Activated CD4-positive, alpha-beta T cell treated with anti-CD3 and anti-CD28 coated beads for 36 hours (primary cell): ENCODE measurements around the gene NF2. TPM values are rescaled to one million over a fixed set of nuclear protein-coding genes. Genes with fewer than 3 reads are reported as not detected.

ENCODE experiments used
- ATAC-seq: fragments of 200-7000 bp; cut with Tn5 transposase; one replicate; pipeline ENCODE4 v1.10.0; 2021; ENCODE audit warnings: mild to moderate bottlenecking, moderate library complexity
- CTCF ChIA-PET: fragments of 350-600 bp; sonication (Branson Sonifier 250); formaldehyde crosslinking; loops from one replicate; lab custom pipeline; 2021; ENCODE audit warnings: antibody characterized with exemption; lab: Charles Lee
- POLR2A ChIA-PET: fragments of 350-600 bp; sonication (Branson Sonifier 250); formaldehyde crosslinking; loops from one replicate; lab custom pipeline; 2021; ENCODE audit warnings: antibody characterized with exemption, inconsistent platforms; lab: Charles Lee
- DNase-seq: peaks from one replicate; pipeline ENCODE4 v3.0.0-alpha.2; 2020
- H3K27ac Mint-ChIP-seq: one replicate; pipeline ENCODE4 v1.8.0; 2021; ENCODE audit warnings: mixed read lengths
- H3K27me3 Mint-ChIP-seq: one replicate; pipeline ENCODE4 v1.8.0; 2021; ENCODE audit warnings: mixed read lengths
- H3K36me3 Mint-ChIP-seq: one replicate; pipeline ENCODE4 v1.8.0; 2021; ENCODE audit warnings: low read depth, mixed read lengths
- H3K4me1 Mint-ChIP-seq: one replicate; pipeline ENCODE4 v1.8.0; 2021; ENCODE audit warnings: mixed read lengths
- H3K4me3 Mint-ChIP-seq: one replicate; pipeline ENCODE4 v1.8.0; 2021; ENCODE audit warnings: mild to moderate bottlenecking, moderate library complexity, mixed read lengths
- H3K9me3 Mint-ChIP-seq: one replicate; pipeline ENCODE4 v1.8.0; 2021; ENCODE audit warnings: low read depth, mixed read lengths
- intact Hi-C, 2 experiments: fragments of 100-400 bp; cut with DNase I in 1 of 2; cut with micrococcal nuclease in 1 of 2; formaldehyde crosslinking; loops; one replicate each; pipeline versions ENCODE4 v1.14.2 to v1.15.1; 2022 to 2024; cut with DNase I, micrococcal nuclease
- total RNA-seq, 2 experiments: library from RNA; stranded (reverse); gene quantifications; one replicate each; pipeline ENCODE4 v1.2.3, GENCODE V29; 2021

Gene NF2
- total RNA-seq, 2 experiments from 2014 or later, result 40.2 to 43.1 TPM

GRCh38 chr22:29715240-29715639 lies 111.8 kb downstream of the NF2 start:
- H3K4me3 Mint-ChIP-seq, result no peak overlapping the region
- no peaks in the 10 kb centered on the region for H3K36me3 Mint-ChIP-seq
- ATAC-seq (no peak), DNase-seq (no peak)
- H3K9me3 Mint-ChIP-seq, result no peaks in the 10 kb centered on the region
- no peaks in the 10 kb centered on the region for H3K4me1 Mint-ChIP-seq
- POLR2A ChIA-PET, result no interaction called here
- CTCF ChIA-PET, result interaction anchor here (0.7 to 0.9 kb wide), 2 partner anchors 353 to 373 kb away, joined by 3 read pairs; no protein-coding TSS in a partner anchor
- no peak overlapping the region for H3K27ac Mint-ChIP-seq
- H3K27me3 Mint-ChIP-seq, result peaks cover 26% of the 10 kb centered on the region
- intact Hi-C loops, result no loop called here

- Mint-ChIP-seq H3K9me3 (no peaks in the 10 kb centered on the region), H3K27ac (no peak overlapping the region), H3K27me3 (peaks cover 26% of the 10 kb centered on the region), H3K4me3 (no peak overlapping the region), H3K36me3 (no peaks in the 10 kb centered on the region), H3K4me1 (no peaks in the 10 kb centered on the region)
- ChIA-PET CTCF (interaction anchor here (0.7 to 1.1 kb wide), 3 partner anchors 14 to 373 kb away, joined by 3 to 7 read pairs (median 3); no protein-coding TSS in a partner anchor), POLR2A (no interaction called here)
- DNase-seq (no peak), ATAC-seq (no peak)
- intact Hi-C loops, result no loop called here
Observed at GRCh38 chr22:29715705-29716104, 112.3 kb downstream of the NF2 start.

GRCh38 chr22:29716814-29717545 lies 113.5 kb downstream of the NF2 start:
- intact Hi-C loops, result no loop called here
- Mint-ChIP-seq H3K4me1 (no peaks in the 10 kb centered on the region), H3K36me3 (no peaks in the 10 kb centered on the region), H3K27ac (no peak overlapping the region), H3K9me3 (no peaks in the 10 kb centered on the region), H3K27me3 (peaks cover 30% of the 10 kb centered on the region), H3K4me3 (no peak overlapping the region)
- DNase-seq (peak; percentile 61), ATAC-seq (no peak)
- ChIA-PET POLR2A (no interaction called here), CTCF (interaction anchor here (0.6 to 2.9 kb wide), 2 partner anchors 288 to 301 kb away, joined by 3 to 7 read pairs; no protein-coding TSS in a partner anchor)

- no peak overlapping the region for H3K4me3 Mint-ChIP-seq
- H3K4me1 Mint-ChIP-seq, result no peaks in the 10 kb centered on the region
- intact Hi-C loops, result no loop called here
- ATAC-seq, result no peak
- ChIA-PET POLR2A (no interaction called here), CTCF (interaction anchor here (0.6 to 2.9 kb wide), 2 partner anchors 287 to 302 kb away, joined by 3 to 7 read pairs; no protein-coding TSS in a partner anchor)
- H3K27ac Mint-ChIP-seq, result no peak overlapping the region
- H3K27me3 Mint-ChIP-seq, result peaks cover 30% of the 10 kb centered on the region
- no peaks in the 10 kb centered on the region for H3K9me3 Mint-ChIP-seq
- no peak for DNase-seq
- no peaks in the 10 kb centered on the region for H3K36me3 Mint-ChIP-seq
Observed at GRCh38 chr22:29717789-29718188, 114.4 kb downstream of the NF2 start.

- Mint-ChIP-seq H3K27me3 (peaks cover 30% of the 10 kb centered on the region), H3K9me3 (no peaks in the 10 kb centered on the region), H3K27ac (no peak overlapping the region), H3K36me3 (no peaks in the 10 kb centered on the region), H3K4me3 (no peak overlapping the region), H3K4me1 (no peaks in the 10 kb centered on the region)
- no peak for DNase-seq
- intact Hi-C loops, result no loop called here
- ATAC-seq, result no peak
- ChIA-PET CTCF (interaction anchor here (0.7 to 2.9 kb wide), 4 partner anchors 83 to 286 kb away, joined by 3 to 7 read pairs (median 3); no protein-coding TSS in a partner anchor), POLR2A (no interaction called here)
Observed at GRCh38 chr22:29718949-29719898, 115.8 kb downstream of the NF2 start.

- Mint-ChIP-seq H3K9me3 (no peaks in the 10 kb centered on the region), H3K4me1 (no peaks in the 10 kb centered on the region), H3K27me3 (peaks cover 30% of the 10 kb centered on the region), H3K27ac (no peak within 1 kb of the TSS), H3K36me3 (no peaks in the 10 kb centered on the region), H3K4me3 (no peak within 1 kb of the TSS)
- ChIA-PET POLR2A (no interaction called here), CTCF (no interaction called here)
- intact Hi-C loops, result loop anchor here (10.0 kb wide), 2 partner anchors 285 to 365 kb away; partner anchors contain the start of gene HORMAD2 (in 1 of the 2)
- DNase-seq (peak; percentile 23), ATAC-seq (peak; percentile 50)
Observed at GRCh38 chr22:29719899-29720645, 116.6 kb downstream of the NF2 start, which contains the start of gene CABP7. Gene CABP7, plus strand, starts transcription at chr22:29720003. Its CDS starts 422 bp downstream, at chr22:29720425.

- H3K4me1 Mint-ChIP-seq, result no peaks in the 10 kb centered on the region
- DNase-seq (no peak), ATAC-seq (no peak)
- H3K4me3 Mint-ChIP-seq, result no peak overlapping the region
- ChIA-PET POLR2A (no interaction called here), CTCF (no interaction called here)
- no peaks in the 10 kb centered on the region for H3K9me3 Mint-ChIP-seq
- H3K27ac Mint-ChIP-seq, result no peak overlapping the region
- no peaks in the 10 kb centered on the region for H3K36me3 Mint-ChIP-seq
- intact Hi-C loops, result loop anchor here (10.0 kb wide), 2 partner anchors 284 to 364 kb away; partner anchors contain the start of gene HORMAD2 (in 1 of the 2)
- peaks cover 30% of the 10 kb centered on the region for H3K27me3 Mint-ChIP-seq
Observed at GRCh38 chr22:29720811-29721323, 117.4 kb downstream of the NF2 start.

- ATAC-seq, result no peak
- DNase-seq, result no peak
- POLR2A ChIA-PET, result no interaction called here
- Mint-ChIP-seq H3K9me3 (no peaks in the 10 kb centered on the region), H3K4me3 (no peak overlapping the region), H3K27ac (no peak overlapping the region), H3K36me3 (no peaks in the 10 kb centered on the region), H3K27me3 (peaks cover 23% of the 10 kb centered on the region), H3K4me1 (no peaks in the 10 kb centered on the region)
- intact Hi-C loops, result loop anchor here (10.0 kb wide), 2 partner anchors 283 to 363 kb away; partner anchors contain the start of gene HORMAD2 (in 1 of the 2)
- CTCF ChIA-PET, result no interaction called here
Observed at GRCh38 chr22:29722151-29722550, 118.7 kb downstream of the NF2 start.

GRCh38 chr22:29722587-29722986 lies 119.2 kb downstream of the NF2 start:
- Mint-ChIP-seq H3K27ac (no peak overlapping the region), H3K27me3 (peaks cover 19% of the 10 kb centered on the region), H3K4me3 (no peak overlapping the region), H3K4me1 (no peaks in the 10 kb centered on the region), H3K9me3 (no peaks in the 10 kb centered on the region), H3K36me3 (no peaks in the 10 kb centered on the region)
- no peak for ATAC-seq
- intact Hi-C loops, result loop anchor here (10.0 kb wide), 2 partner anchors 282 to 362 kb away; partner anchors contain the start of gene HORMAD2 (in 1 of the 2)
- CTCF ChIA-PET, result interaction anchor here (0.6 kb wide), 1 partner anchor 11 kb away, joined by 3 read pairs; no protein-coding TSS in a partner anchor
- POLR2A ChIA-PET, result no interaction called here
- DNase-seq, result no peak

- DNase-seq (no peak), ATAC-seq (no peak)
- Mint-ChIP-seq H3K4me3 (no peak overlapping the region), H3K27me3 (peaks cover 12% of the 10 kb centered on the region), H3K4me1 (no peaks in the 10 kb centered on the region), H3K36me3 (no peaks in the 10 kb centered on the region), H3K9me3 (no peaks in the 10 kb centered on the region), H3K27ac (no peak overlapping the region)
- ChIA-PET POLR2A (no interaction called here), CTCF (interaction anchor here (0.6 kb wide), 1 partner anchor 904 kb away, joined by 3 read pairs; no protein-coding TSS in a partner anchor)
- intact Hi-C loops, result loop anchor here (10.0 kb wide), 2 partner anchors 281 to 361 kb away; partner anchors contain the start of gene HORMAD2 (in 1 of the 2)
Observed at GRCh38 chr22:29723766-29724165, 120.3 kb downstream of the NF2 start.
